Activated CD4-positive, CD25-positive, alpha-beta regulatory T cell treated with anti-CD3 and anti-CD28 coated beads, Interleukin-2, amount 50 U/mL, for 16 hours (primary cell): ENCODE measurements around the gene UBALD1.
"Not testable (repeated sequence)": the region's sequence is repeated elsewhere in the genome, so short reads cannot be mapped to it uniquely, and the experiment has no call there.

Experiments
- DNase-seq: peaks from one replicate; pipeline ENCODE4 v3.0.0-alpha.2; 2020; ENCODE audit warnings: low read depth, low spot score

Gene UBALD1

DNA sequence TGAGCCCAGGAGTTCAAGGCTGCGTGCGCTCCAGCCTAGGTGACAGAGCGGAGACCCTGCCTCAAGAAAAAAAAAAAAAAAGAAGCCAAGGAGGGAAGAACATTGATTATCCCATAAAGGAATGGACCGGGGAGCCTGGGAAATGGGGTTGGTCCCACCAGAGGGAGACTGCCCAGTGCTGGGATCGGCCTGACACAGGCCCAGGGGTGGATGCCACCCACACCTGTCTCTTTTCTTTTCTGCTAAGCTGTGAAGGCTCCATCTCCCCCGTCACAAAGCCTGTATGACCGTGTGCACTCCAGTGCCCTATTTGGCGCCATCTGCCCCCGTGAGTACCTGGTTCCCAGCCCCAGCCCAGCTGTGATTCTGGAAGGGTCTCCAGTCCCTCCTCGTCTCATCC, 15.7 kb downstream of the UBALD1 start:
- no peak for DNase-seq

DNA sequence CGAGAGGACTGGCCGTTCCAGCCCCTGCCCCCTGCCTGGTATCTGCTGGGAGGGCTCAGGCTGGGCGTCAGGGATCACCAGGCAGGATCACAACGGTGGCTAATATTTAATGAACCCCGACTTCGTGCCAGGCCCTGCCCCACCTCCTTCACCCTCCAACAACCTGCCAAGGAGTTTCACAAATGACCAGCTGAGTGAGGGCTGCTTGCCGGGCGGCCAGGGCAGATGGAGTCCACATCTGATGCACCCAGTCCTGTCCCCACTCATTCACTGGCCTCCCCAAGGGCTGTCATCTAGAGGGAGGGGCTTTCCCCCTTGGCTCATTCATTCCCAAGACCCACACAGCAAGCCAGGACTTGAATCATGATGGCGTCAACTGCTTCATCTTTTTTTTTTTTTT, 17.5 kb downstream of the UBALD1 start:
- DNase-seq: no peak

DNA sequence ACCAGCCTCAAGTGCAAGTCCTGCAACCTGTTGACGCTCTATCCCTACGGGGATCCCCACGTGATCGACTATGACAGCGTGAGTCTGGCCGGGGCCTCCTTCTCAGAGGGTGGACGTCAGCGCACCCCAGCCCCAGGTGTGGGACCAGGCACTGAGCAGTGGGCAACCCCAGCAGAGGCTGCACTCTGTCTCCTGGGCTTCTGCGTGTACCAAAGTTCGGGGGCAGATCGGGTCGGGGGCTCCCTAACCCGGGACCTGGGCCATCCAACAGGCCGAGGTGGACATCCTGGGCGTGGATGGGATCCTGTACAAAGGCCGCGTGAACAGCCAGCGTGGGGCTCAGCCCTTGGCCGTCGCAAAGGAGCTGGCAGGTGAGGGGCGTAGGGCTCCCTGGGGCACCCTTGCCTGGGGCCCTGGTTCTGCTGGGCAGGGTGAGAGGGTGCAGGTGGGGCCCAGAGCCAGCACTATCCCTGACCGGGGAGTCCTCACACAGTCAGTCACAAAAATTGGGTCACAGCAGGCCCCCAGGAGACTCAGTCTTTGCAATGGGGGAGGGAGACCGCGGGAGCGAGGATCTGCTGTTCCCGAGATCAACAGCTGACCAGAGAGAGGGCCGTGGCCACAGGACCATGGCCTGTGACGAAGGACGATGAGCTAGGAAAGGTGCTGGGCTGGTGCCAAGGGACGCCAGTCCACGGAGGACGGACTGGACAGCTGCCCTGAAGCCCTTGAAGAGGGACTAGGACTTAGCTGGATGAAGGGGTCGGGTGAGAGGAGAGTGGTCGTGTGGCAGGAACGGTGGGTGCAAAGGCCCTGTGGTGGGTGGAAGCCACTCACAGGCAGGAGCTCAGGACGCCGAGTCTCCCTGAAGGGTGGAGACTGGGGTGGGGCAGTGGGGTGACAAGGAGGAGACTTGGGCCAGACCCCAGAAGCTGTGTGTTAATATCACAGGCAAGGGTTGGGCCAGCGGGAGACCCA, 20.0 kb downstream of the UBALD1 start:
- no peak for DNase-seq

DNA sequence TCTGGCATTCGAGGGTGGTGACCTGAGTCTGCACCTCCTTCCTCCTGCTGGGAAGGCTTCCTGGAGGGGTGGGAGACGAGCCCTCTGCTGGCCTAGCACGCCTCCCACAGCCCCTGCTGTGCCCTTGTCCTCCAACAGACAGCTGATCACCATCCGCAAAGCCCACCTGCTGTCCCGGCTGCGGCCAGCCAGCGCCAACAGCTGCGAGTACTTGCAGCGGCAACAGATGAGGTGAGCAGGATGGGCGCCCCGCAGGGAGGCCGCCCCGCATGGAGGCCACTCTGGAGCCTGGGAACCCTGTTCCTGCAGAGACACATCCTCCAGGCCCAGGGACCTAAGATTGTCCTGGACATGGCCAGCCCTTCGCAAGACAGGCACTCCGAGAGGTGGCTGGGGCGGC, 21.6 kb downstream of the UBALD1 start:
- no peak for DNase-seq

DNA sequence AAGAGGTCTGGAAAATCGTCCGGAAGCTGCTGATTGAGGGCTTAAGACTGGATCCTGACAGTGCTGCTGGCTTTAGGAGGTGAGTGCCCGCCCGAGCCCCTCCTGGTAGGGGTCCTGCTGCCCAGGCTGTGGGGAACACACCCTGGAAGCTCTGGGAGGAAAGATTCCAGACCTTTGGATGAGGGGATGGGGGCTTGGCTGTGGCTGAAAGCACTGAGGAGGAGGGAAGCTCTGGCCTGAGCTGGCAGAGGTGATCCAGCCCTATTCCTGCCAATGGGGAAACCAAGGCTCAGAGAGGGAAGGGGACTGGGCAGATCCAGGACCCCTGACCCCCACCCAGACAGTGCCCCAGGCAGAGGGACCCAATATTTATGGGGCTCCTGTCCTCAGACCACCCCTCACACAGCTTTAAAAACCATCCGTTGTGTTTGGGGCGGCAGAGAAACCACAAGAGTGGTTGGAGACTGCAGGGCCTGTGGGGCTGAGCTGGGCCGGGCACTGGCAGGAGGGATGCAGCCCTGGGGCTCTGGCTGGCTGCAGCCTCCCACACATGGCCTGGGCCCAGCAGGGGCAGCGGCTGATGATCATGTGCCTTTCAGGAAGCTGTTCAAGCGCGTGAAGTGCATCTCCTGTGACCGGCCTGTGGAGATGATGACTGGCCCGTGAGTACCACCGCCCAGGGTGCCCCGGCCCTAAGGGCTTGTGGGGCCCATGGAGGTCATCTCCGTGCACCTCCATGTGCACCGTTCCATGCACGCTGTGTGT, 22.8 kb downstream of the UBALD1 start:
- DNase-seq: no peak

DNA sequence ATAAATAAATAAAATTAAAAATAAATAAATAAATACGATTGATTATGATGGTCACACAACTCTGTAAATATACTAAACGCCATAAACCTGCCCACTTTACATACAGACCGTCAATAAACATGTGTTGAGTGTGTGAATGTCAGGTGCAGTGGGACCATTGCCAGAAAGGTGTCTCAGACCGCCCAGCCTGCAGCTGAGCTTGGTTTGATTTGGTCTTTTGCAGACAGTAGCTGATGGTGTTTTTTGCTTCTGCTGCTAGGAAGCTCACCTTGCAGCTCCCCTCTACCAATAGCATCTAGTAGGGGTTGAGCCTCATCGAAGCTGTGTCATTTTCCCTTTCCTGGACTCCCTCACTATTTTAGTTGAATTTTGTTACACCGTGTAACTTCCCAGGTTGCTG, 23.5 kb downstream of the UBALD1 start:
- no peak for DNase-seq

DNA sequence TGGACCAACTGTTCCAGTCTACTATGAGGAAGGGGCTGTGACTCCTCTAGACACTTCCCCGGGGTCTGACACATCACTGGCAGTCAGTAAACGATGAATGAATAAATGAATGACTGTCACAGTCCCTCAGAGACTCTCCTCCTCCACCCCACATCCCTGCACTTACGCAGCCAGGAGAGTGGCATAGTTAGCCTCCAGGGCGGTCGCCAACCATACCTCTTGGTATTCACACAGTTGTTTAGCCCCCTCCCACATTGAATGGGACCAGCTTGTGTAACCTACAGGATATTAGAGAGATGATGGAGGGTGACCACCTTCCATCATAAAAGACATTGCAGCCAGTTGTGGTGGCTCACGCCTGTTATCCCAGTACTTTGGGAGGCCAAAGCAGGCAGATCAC, 25.7 kb downstream of the UBALD1 start:
- no peak for DNase-seq

DNA sequence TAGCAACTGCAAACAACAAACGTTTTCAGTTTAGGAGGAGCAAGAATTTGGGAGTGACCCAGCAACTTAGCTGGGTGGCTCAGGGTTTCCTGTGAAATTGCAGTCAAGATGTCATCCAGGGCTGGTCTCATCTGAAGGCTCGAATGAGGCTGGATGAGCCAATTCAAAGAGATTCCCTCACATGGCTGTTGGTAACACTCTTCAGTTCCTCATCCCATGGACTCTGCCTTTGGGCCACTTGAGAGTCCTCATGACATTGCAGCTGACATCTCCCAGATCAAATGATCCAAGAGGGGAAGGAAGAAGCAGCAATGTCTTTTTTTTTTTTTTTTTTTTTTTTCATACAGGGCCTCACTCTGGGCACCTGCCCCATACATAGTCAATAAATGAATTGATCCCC, 26.3 kb downstream of the UBALD1 start:
- DNase-seq: no peak

DNA sequence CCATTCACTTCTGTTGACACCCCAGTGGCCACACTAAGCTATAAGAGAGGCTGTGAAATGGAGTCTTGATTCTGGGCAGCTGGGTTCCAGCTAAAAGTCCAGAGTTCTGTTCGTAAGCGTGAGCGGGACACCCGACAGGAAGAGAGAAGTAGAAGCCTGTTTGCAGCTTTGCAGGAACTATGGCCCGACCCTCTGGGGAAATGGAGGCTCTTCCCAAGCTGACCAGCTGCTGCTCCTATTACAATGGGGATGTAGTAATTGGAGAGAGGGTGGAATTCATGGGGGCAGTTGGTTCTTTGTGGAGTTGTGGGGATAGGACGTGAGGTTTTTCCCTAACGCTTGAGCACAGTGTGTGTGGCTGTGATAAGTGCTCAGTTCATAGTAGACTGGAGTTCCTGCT, 28.4 kb downstream of the UBALD1 start:
- DNase-seq: no peak

DNA sequence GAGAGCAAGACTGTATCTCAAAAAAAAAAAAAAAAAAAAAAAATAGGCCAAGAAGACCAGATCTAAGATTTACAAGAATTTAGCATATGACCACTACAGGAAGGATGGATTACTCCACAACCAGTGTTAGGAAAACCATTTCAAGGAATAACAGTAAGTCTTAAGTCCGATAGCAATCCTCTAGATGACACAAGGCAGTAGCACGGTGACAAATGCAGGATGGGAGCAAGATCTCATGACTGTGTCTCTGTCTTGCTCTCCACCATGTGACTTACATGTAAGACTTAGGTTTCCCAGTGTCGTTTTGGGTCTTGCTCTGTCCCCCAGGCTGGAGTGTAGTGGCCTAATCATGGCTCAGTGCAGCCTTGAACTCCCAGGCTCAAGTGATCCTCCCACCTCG, 30.8 kb downstream of the UBALD1 start:
- no peak for DNase-seq

DNA sequence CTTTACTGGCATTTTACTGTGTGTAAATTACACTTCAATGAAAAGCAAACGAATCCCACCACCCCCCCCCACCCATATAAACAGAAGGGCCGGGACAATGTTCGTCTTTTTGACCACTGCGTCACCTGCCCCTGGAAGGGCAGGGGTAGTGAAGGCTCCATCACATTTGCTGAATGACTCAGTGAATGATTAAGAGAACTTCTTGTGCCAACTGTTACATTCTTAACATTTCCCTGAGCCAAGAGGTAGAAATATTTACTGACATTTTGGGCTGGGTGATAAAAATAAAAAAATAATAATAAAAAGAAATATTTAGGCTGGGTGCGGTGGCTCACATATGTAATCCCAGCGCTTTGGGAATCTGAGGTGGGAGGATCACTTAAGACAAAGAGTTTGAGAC, 34.4 kb downstream of the UBALD1 start:
- DNase-seq: no peak

DNA sequence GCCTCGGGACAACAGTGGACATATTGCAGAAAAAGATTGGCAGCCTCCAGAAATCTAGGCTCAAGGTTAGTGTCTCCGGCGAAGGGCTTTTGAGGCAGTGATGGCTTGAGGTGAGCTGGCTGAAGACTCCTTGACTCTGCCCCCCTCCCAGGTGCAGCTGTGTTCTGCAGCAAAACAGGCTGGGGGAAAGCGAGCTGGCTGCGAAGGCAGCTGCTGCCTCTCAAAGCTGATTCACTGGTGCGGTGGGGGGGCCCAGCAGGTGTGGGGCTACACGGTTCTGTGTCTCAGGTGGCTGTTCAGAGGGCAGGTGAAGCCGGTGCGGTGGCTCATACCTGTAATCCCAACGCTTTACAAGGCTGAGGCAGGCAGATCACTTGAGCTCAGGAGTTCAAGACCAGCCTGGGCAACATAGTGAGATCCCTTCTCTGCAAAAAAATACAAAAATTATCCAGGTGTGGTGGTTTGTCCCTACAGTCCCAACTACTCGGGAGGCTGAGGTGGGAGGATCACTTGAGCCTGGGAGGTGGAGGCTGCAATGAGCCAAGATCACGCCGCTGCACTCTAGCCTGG, 35.6 kb downstream of the UBALD1 start:
- DNase-seq: no peak

DNA sequence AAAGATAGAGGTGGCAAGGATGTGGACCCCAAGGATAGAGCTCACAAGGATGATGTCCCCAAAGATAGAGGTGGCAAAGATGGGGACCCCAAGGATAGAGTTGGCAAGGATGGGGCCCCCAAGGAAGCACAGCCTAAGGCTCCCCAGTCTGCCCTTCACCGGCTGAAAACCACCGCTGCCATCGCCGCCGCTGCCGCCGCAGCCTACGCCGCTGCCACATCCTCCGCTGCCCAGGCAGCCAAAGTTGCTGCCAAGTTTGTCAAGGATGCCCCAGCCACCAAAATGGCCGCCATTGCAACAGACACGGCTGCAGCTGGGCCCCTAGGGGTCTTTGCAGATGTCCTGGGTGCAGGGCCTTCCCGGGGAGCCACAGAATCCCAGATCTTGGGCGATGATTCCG, 38.7 kb downstream of the UBALD1 start:
- no peak for DNase-seq

DNA sequence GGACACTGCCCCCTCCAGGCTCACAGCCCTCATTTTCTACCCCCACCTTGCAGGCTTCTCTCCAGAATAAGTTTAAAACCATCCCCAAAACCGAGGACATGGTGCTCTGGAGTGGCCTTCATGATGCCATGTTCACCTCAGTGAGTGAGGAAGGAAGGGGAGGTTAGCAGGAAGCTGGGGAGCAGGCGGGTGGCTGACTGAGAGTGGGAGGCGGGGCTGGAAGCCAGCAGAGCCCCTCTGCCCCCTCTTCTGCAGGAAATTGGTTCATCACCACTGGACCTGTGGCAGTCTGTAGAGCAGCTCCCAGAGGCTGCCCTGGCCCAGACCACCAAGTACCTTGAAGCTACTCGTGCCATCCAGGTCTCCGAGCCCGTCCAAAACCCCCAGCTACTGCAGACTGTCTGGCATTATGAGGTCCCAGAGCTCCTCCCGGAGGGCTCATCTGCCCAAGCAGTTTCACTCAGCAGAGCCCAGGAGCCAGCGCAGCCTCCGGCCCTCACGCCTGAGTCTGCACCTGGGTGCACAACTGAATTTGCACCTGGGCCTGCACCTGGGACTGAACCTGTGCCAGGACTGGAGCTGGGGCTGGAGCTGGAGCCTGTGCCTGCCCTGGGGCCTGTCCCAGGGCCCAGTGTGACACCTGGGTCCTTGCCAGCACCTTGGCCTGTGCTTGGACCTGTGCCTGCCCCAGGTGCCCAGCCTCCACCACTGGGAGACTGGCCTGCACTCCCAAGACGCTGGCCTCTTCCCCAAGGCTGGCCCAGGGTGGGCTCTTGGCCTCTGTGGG, 39.6 kb downstream of the UBALD1 start:
- no peak for DNase-seq

DNA sequence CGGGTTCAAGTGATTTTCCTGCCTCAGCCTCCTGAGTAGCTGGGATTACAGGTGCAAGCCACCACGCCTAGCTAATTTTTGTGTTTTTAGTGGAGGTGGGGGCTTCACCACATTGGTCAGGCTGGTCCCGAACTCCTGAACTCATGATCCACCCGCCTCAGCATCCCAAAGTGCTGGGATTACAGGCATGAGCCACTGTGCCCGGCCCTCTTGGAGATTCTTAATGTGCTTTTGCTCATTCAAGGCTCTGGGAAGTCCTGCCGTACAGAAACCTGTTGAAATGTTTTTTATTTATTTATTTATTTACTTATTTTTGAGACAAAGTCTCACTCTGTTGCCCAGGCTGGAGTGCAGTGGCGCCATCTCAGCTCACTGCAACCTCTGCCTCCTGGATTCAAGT, 40.8 kb downstream of the UBALD1 start:
- DNase-seq: not testable (repeated sequence)

DNA sequence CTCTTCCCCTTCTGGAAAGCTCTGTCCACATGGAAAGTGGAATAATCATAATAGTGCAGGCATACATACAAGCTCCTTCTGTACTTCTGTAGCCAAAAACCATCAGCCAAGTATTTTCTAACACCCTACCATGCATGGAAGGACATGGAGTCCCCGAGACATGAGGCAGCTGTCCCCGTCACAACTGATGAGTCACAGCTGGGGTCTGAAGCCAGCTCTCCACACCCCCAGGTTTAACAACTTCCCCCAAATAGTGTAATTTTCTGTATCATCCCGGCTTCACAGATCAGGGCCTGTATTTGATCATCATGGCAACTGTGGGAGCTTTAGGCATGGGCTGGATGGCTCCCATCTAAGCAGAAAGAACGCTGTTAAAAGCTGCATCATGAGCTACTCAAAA, 42.0 kb downstream of the UBALD1 start:
- DNase-seq: no peak

DNA sequence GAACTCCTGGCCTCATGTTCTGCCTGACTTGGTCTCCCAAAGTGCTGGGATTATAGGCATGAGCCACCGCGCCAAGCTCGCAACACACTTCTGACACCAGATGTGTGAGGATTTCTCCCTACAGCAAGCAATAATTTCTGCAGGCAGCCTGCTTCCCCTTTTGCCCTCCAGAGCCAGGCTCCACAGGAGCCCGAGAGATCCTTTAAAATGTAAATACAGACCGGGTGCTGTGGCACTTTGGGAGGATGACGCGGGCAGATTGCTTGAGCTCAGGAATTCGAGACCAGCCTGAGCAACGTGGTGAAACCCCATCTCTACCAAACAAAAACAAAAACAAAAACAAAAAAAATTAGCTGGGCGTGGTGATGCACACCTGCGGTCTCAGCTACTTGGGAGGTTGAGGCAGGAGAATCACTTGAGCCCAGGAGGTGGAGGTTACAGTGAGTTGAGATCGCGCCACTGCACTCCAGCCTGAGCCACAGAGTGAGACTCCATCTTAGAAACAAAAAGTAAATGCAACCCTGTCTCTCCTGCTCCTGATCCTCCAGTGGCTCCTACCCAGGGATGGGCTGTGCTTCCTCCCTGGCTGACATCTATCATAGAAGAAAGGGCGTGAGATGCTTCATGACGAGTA, 43.9 kb downstream of the UBALD1 start:
- DNase-seq: no peak

DNA sequence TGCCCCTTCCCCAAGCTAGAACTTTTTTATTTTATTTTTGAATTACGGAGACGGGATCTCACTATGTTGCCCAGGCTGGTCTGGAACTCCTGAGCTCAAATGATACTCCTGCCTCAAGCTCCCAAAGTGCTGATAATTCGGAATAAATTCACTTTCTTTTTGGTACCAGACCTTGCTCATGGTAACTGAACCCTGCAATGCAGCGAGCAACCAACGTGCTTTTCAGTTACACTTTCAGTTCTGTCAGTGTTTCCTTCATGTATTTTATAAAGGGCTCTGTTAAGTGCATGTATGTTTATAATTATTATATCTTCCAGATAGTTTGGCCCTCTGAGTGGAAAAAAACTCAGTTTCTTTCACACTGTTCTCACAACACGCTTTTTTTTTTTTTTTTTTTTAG, 44.6 kb downstream of the UBALD1 start:
- DNase-seq: no peak

DNA sequence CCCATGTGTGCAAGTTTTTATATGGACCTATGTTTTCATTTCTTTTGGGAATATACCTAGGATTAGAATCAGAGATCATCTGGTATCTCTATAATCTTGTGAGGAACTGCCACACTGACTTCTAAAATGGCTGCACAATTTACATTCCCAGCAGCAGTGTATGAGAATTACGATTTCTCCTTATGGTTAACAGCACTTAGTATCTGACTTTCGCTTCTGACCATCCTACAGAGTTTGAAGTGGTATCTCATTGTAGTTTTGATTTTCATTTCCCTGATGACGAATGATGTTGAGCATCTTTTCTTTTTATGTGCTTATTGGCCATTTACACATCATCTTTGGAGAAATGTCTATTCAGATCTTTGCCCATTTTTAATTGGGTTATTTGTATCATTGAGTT, 48.5 kb downstream of the UBALD1 start:
- DNase-seq: no peak

DNA sequence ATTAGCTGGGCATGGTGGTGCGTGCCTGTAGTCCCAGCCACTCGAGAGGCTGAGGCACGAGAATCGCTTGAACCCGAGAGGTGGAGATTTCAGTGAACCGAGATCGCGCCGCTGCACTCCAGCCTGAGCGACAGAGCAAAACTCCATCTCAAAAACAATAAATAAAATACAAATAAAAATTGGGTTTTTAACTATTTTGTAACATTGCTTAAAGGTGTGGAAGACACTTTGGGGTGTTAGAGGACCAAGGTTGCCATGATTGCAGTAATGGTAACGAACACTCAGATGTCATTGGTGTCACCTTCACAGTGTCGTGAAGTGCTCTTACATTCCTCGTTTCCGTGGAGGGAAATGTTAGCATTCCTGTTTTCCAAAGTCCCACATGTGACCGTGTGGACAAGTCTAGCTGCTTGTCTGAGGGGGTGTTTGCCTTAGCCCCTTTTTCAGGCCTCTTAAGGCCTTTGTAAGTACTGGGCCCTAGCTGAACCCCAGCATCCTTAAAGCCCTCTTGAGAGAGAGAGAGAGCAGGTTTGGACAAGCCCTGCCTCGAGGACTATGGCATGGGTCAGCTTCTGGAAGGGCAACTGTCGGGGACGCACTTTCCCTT, 49.9 kb downstream of the UBALD1 start:
- DNase-seq: no peak

DNA sequence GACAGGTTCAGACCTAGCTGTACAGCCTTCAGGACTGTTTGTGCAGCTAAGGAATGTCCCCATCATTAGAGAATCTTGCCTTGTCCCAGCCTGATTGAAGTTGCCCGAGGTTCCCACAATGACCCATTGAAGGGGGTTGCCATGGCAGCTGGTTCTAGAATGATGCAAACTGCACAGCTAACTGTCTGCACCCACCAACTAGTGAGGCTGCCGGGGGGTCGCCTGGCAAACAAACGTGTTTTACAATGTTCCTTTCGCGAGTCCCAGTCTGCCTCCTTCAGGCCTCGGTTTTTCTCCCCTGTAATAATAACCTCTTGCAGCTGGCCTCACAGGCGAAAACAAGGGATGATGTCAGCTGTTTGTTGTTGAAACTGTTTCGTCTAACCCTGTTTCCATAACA, 53.1 kb downstream of the UBALD1 start:
- DNase-seq: no peak
